Activated CD8-positive, alpha-beta memory T cell treated with anti-CD3 and anti-CD28 coated beads for 36 hours (primary cell): ENCODE measurements around the gene ALOX12. TPM values are rescaled to one million over a fixed set of nuclear protein-coding genes. Genes with fewer than 3 reads are reported as not detected.

Source experiments
- CTCF ChIA-PET: fragments of 350-600 bp; sonication (Branson Sonifier 250); formaldehyde crosslinking; loops from one replicate; lab custom pipeline; 2021; ENCODE audit warnings: antibody characterized with exemption; lab: Charles Lee
- POLR2A ChIA-PET: fragments of 350-600 bp; sonication (Branson Sonifier 250); formaldehyde crosslinking; loops from one replicate; lab custom pipeline; 2021; ENCODE audit warnings: antibody characterized with exemption; lab: Charles Lee
- total RNA-seq, 2 experiments: library from RNA; stranded (reverse); gene quantifications; one replicate each; pipeline ENCODE4 v1.2.3, GENCODE V29; 2021

ALOX12 gene
- total RNA-seq, 2 experiments from 2014 or later, result not detected

DNA sequence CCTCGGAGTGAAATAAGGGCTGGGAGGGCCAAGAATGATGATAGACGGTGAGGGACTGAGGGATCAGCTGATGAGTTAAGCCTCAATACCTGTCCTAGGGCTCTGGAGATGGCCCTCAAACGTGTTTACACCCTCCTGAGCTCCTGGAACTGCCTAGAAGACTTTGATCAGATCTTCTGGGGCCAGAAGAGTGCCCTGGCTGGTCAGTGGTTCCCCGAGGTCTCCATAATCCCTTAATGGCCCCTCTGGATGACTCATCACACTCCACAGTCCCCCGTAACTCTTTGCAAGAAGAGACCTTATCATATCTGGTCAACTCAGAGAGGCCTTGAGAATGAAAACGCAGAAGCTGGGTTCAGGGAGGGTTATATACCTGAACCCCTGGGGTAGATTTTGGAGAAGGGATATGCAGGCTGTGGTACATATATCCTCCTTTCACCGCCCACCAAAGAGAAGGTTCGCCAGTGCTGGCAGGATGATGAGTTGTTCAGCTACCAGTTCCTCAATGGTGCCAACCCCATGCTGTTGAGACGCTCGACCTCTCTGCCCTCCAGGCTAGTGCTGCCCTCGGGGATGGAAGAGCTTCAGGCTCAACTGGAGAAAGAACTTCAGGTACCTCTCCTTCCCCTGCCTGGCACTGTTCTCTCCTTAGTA, 3.1 kb downstream of the ALOX12 start:
- CTCF ChIA-PET, result interaction anchor here (1.5 kb wide), 1 partner anchor 86 kb away, joined by 4 read pairs; no protein-coding TSS in a partner anchor
- POLR2A ChIA-PET, result no interaction called here

DNA sequence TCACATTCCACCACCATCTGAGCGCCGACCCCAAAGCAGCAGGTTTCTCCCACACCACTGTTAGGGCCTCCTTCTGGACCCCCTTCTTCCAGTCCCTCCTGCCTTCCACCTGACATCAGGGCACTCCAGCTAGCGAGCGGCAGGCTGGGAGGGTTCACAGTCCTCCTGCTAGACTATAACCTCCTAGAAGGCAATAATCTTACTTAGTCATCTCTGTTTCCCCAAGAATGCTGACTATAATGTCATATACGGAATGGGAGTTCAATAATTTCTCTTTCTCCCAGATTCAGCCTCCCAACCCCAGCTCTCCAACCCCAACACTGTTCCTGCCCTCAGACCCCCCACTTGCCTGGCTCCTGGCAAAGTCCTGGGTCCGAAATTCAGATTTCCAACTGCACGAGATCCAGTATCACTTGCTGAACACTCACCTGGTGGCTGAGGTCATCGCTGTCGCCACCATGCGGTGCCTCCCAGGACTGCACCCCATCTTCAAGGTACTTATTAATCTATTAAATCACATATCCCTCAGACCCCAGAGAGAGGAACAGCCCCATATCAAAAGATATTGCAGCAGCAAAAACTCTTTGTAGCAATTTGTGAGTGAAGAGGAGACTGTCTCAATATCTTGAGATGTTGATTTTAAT, 5.6 kb downstream of the ALOX12 start:
- ChIA-PET POLR2A (no interaction called here), CTCF (interaction anchor here (1.2 to 8.8 kb wide), 3 partner anchors 34 to 86 kb away, joined by 3 to 69 read pairs (median 3); partner anchors contain the start of gene SLC16A13)

DNA sequence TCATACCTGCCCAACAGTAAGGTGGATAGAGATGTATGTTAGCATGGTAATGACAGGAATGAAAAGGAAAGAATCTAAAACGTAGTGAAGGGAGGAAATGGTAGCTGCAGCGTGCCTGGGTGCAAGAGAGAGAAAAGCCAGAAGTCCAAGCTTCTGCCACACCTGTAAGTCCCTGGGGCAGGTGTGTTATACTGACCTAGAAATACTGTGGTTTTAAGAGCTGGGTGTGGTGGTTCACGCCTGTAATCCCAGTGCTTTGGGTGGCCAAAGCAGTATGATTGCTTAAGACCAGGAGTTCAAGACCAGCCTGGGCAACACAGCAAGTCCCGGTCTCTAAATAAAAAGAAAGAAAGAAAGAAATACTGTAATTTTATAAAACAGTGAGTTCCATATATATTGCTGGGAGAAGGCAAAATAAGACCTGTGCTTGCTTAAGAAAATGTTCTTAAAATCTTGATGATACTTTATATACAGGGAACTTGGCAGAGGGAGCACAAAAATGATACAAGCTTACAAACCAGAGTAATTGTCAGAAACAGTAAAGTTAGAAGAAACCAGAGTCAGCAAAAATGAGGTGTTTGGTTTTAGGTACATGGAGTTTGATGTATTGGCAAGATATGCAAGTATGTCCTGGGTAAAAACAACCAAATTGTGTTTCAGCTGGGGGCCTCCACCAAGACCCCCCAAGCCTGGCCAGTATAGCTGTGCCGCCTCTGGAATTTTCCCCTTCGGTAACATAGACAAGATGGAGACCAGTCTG, 6.6 kb downstream of the ALOX12 start:
- ChIA-PET POLR2A (no interaction called here), CTCF (interaction anchor here (0.9 to 8.8 kb wide), 8 partner anchors 16 to 92 kb away, joined by 3 to 69 read pairs (median 5); partner anchors contain the start of gene SLC16A13)

DNA sequence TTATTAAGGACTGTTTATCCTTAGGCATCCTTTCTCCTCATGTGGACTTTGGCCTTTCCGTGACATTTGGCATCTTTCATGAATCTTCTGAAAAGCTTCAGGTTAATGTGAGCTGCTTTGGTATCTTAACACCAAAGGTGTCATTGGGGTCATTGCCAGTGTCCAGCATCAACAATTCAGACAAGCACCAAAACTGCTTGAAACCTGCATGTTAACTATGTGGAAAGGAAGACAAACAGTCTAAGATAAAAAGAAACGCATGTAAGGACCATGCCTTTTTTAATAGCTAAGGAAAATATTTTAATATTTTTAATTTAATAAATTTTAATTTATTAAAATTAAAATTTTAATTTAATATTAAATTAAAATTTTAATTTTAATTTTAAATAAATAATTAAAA, 7.9 kb downstream of the ALOX12 start:
- CTCF ChIA-PET, result interaction anchor here (0.7 to 8.8 kb wide), 10 partner anchors 12 to 799 kb away, joined by 3 to 69 read pairs (median 6); no protein-coding TSS in a partner anchor
- POLR2A ChIA-PET, result no interaction called here

DNA sequence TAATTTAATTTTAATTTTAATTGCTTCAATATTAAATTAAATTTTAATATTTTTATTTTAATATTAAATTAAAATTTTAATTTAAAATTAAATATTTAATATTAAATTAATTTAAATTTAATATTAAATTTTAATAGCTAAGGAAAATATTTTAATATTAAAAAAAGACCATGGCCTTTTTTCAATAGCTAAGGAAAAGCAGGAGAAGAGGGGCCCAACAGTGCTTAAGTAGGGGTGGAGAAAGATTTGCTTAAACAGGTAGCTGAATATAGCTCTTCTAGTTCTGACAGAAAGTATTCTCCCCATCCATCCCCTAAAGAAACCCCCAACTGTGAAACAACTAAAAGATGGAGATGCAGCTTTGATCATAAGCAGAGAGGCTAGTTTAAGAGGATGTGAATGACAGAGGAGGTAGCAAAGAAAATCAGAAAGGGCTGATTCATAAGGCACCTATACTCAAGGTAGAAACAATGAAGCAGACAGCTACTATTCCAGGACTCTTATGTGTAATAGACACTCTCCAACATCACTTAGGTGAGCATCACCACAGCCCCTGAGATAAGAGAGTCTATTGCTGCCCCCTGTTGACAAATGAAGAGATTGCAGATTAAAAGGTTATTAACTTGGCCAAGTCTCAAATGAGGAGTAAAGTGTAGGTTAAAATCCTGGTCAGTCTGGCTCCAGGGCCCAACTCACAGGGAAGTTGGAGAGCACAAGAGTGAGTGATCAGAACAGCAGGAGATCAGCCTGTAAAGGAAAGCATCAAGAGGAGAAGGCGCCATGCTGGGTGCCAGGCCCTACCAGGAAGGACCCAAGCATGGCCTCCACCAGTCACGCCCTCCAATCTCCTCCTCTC, 8.8 kb downstream of the ALOX12 start:
- ChIA-PET CTCF (interaction anchor here (0.6 to 8.8 kb wide), 22 partner anchors 9 to 173 kb away, joined by 3 to 69 read pairs (median 4); partner anchors contain the start of gene ALOX12), POLR2A (interaction anchor here (0.6 kb wide), 1 partner anchor 94 kb away, joined by 10 read pairs; no protein-coding TSS in a partner anchor)

DNA sequence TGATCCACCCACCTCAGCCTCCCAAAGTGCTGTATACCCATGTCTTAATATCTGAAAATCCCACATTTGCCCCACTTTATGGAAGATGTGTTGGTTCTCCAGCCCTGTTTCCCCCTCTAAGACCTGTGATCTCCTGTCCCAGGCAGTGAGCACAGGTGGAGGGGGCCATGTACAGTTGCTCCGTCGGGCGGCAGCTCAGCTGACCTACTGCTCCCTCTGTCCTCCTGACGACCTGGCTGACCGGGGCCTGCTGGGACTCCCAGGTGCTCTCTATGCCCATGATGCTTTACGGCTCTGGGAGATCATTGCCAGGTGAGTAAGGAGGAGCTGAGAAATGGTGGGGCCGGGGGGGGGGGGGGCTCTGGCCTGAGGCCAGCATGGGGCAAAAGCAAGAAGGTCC, 9.9 kb downstream of the ALOX12 start:
- ChIA-PET POLR2A (no interaction called here), CTCF (interaction anchor here (0.6 to 8.8 kb wide), 7 partner anchors 8 to 95 kb away, joined by 3 to 69 read pairs (median 3); no protein-coding TSS in a partner anchor)

DNA sequence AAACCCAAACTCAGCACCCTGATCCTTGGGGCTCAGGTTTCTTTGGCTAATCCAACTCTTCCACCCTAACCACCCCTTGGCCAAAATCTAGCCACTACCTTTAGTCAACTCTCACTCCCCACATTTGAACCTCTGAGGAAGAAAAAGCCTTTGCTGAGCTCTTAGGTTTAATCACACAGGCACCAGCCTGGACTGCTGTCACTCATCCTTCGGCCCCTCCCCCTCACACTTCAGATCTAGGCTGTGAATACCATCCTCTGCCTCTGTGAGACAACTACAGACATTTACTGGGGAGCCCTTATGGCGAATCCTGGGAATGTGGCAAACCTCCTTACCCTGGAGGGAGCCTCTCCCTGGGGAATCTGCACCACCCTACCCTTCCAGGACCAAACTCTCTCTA, 11.3 kb downstream of the ALOX12 start:
- POLR2A ChIA-PET, result interaction anchor here (0.7 kb wide), 1 partner anchor 11 kb away, joined by 3 read pairs; the partner anchor contains the start of gene ALOX12
- CTCF ChIA-PET, result interaction anchor here (0.6 to 8.8 kb wide), 4 partner anchors 16 to 97 kb away, joined by 3 to 69 read pairs (median 14); partner anchors contain the start of gene BCL6B

DNA sequence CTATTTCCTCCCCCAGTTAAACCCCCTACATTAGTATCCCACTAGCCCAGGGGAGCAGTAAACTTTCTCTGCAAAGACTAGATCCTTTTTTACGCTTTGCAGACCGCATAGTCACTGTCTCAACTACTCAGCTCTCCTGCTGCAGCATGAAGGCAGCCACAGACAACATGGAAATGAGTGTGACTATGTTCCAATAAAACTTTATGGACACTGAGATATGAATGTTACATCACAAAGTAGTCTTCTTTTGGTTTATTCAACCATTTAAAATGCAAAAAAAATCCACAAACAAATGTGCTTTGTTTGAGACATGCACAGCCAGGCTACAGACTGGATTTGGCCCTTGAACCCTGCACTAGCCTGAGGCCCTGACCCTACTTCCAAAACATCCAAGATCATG, 14.7 kb downstream of the ALOX12 start:
- ChIA-PET POLR2A (no interaction called here), CTCF (interaction anchor here (1.1 kb wide), 1 partner anchor 96 kb away, joined by 5 read pairs; no protein-coding TSS in a partner anchor)

DNA sequence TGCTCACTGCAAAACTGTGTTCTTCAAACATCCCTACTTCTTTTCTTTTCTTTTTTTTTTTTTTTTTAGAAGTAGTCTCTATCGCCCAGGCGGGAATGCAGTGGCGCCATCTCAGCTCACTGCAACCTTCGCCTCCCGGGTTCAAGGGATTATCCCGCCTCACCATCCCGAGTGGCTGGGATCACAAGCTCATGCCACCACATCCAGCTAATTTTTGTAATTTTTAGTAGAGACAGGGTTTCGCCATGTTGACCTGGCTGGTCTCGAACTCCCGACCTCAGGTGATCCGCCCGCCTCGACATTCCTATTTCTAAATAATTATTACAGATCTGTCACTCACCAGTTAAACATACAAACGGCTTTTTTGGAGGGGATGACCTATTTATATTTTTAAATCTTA, 15.6 kb downstream of the ALOX12 start:
- POLR2A ChIA-PET, result no interaction called here

DNA sequence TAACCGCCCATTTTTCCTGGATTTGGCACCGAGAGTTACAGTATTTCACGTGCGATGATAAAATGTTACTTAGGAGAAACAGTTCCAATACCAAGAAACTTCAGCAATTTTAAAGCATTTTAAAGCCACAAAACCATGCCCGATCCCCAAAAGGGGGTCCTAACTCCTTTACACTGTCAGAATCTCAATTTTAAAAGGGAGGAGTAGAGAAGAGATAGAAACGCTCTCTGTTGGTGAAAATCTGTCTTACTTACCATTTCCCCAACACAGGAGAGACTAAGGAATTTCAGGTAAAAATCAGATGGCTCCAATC, 16.0 kb downstream of the ALOX12 start:
- POLR2A ChIA-PET, result interaction anchor here (1.7 kb wide), 1 partner anchor 24 kb away, joined by 4 read pairs; the partner anchor contains the start of gene SLC16A13
- CTCF ChIA-PET, result interaction anchor here (1.1 to 1.9 kb wide), 4 partner anchors 10 to 180 kb away, joined by 3 to 10 read pairs (median 4); partner anchors contain the start of gene BCL6B

More for the DNA sequence above, 15.6 kb downstream of the ALOX12 start:
- CTCF ChIA-PET, result interaction anchor here (1.1 kb wide), 2 partner anchors 16 to 180 kb away, joined by 3 to 4 read pairs; no protein-coding TSS in a partner anchor

DNA sequence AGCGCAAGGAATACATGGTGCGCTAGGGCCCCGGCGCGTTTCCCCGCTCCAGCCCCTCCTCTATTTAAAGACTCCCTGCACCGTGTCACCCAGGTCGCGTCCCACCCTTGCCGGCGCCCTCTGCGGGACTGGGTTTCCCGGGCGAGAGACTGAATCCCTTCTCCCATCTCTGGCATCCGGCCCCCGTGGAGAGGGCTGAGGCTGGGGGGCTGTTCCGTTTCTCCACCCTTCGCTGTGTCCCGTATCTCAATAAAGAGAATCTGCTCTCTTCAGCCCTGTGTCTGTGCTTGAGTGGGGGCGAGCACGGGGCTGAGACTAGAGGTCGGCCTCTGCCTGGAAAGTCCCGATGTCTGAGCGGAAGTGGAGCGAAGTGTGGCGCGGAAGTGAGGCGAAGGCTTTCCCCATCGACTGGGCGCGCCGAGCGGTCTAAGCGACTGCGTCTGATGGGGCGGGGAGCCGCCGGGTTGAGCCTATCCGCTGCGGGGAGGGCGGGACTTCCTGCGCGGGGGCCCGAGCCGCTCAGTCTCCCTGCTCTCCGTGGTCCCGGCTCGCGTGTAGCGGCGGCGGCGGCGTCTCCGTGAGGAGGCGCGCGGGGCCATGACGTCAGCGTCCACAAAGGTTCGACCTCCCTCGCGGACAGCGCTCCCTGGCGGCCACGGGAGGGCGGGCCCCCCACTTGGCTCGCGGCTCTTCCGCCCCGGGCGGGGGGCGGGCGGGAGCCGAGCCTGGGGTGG, 18.6 kb downstream of the ALOX12 start:
- CTCF ChIA-PET, result interaction anchor here (0.6 to 2.6 kb wide), 3 partner anchors 21 to 103 kb away, joined by 3 to 7 read pairs (median 3); partner anchors contain the start of gene SLC16A13
- POLR2A ChIA-PET, result interaction anchor here (0.6 to 1.7 kb wide), 2 partner anchors 20 to 21 kb away, joined by 4 to 6 read pairs; partner anchors contain the start of gene SLC16A13

DNA sequence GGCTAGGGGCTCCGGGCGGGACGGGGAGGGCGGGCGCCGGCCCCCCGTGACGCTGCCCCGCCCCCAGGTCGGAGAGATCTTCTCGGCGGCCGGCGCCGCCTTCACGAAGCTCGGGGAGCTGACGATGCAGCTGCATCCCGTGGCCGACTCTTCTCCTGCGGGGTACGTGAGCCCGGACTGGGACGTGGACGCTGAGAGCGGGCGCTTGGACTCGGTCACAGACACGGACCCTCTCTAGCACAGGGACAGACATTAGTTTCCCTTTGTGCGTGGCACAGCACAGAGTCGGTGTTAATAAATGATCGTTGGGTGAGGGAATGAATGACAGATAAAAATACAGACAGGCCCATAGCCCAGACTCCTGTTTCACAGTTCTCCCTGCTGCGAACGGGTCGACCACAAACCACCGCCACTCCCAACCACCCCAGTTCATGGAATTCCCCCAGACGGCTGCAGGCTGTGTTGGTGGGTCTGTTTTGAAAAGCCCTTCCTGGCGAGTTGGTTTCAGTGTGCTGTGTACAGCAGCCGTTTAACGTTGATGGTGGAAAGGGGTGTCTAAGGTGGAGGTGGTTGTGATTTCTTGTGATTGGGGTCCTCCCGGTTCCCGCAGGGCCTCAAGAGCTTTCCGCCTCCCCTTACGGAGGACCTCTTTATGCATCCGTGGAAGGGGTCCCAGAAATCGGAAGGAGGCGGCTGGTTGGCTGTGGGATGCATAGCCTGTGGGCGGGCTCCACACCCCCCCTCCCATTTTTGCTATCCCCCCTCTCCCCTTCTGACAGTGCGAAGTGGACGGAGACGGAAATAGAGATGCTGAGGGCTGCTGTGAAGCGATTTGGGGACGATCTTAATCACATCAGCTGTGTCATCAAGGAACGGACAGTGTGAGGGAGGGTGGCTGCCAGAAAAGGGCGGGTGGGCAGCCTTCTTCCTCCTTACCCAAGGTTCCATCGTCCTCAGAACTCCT, 19.4 kb downstream of the ALOX12 start:
- ChIA-PET POLR2A (interaction anchor here (0.6 to 1.7 kb wide), 3 partner anchors 9 to 21 kb away, joined by 3 to 6 read pairs (median 3); partner anchors contain the start of genes ALOX12 and SLC16A13), CTCF (interaction anchor here (0.6 to 2.6 kb wide), 10 partner anchors 11 to 104 kb away, joined by 3 to 7 read pairs (median 4); partner anchors contain the start of gene SLC16A13)

DNA sequence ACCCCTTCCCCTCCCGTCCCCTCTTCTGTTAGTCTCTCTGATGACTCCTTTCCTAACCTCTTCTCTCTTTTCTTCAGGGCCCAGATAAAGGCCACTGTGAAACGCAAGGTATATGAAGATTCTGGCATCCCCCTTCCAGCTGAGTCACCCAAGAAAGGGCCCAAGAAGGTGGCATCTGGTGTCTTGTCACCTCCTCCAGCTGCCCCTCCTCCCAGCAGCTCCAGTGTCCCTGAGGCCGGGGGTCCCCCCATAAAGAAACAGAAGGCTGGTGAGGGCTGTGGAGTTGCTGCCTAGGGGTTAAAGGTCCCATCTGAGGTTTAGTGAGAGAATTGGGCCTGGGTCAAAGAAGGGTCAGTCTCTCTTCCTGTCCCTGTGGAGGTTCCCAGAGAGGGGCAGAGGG, 20.6 kb downstream of the ALOX12 start:
- ChIA-PET CTCF (interaction anchor here (0.7 to 1.8 kb wide), 6 partner anchors 11 to 102 kb away, joined by 3 to 5 read pairs (median 5); partner anchors contain the start of gene SLC16A13), POLR2A (no interaction called here)

DNA sequence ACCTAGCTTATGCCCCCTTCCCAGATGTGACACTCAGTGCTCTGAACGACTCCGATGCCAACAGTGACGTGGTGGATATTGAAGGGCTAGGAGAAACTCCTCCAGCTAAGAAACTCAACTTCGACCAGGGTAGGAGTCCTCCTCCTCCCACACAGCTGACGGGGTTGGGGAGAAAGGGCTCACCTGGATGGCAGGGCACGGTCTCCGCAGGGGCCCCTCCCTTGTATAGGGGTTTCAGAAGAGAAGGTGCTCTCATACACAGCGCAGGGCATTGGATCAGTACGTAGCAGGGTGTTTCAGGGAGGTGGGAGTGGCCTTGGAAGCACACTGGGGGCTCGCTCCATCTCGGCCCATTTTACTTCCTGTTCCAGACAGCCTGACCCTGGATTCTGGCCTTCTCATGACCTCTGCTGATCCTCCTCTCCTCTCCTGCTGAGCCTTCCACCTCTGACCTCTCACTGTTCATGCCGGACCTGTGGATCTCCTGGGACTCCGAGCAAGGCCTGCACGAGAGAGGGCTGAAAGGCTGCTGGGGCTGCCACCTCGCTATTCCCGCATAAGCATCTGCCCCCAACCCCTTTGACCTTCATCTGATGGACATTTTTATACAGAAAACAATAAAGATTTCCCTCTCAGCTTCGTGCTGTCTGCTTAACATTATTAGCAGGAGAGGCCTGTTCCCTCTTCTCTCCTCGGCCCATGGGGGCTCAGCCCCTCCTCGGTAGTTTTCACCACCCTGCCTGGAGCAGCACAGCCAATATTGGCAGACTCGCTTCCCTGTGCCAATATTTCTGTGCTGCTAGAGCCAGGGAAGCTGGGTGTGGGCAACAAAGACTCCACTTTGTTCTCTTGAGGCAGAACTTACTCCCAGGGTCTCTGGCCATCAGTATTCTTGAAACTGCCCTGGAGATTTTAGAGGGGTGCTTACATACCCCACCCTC, 21.3 kb downstream of the ALOX12 start:
- POLR2A ChIA-PET, result no interaction called here

DNA sequence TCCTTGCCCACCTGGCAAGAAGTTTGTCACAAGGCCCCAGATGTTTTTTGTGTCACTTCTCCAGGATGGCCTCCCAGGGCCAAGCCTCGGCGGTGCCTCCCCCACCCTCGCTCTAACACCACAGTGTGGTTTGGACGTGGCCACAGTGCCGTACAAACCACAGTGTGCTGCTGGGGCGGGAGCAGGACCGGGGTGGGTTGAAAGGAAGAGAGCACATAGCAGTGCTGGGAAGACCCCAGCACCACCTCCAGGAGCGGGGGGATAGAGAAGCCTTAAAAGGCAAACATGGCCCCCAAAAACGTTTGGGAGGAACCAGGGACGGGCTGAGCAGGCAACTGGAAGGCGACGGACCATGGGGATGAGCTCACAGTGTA, 22.0 kb downstream of the ALOX12 start:
- ChIA-PET CTCF (no interaction called here), POLR2A (no interaction called here)

More for the DNA sequence above, 21.3 kb downstream of the ALOX12 start:
- CTCF ChIA-PET, result interaction anchor here (1.8 kb wide), 1 partner anchor 11 kb away, joined by 5 read pairs; no protein-coding TSS in a partner anchor
